H9 (cell line): Measurements from ENCODE around the gene SPSB3. TPM values are rescaled to one million over a fixed set of nuclear protein-coding genes. Genes with fewer than 3 reads are reported as not detected.

Source experiments
- DNase-seq: peaks from one replicate; pipeline ENCODE4 v3.0.0-alpha.2; 2017
- H2AFZ ChIP-seq: one replicate; pipeline ENCODE4 v1.6.1; 2013; ENCODE audit warnings: mild to moderate bottlenecking, low read length, control low read depth, moderate library complexity
- H2AK5ac ChIP-seq: 2 replicates; pipeline ENCODE4 v1.6.1; 2013; ENCODE audit warnings: low read length, control low read depth, mixed read lengths; ENCODE audit not compliant: insufficient read length
- H2BK120ac ChIP-seq: one replicate; pipeline ENCODE4 v1.6.1; 2013; ENCODE audit warnings: low read depth, mild to moderate bottlenecking, low read length, control low read depth, inconsistent platforms; ENCODE audit not compliant: poor library complexity, severe bottlenecking
- H2BK12ac ChIP-seq: 2 replicates; pipeline ENCODE4 v1.6.1; 2013; ENCODE audit warnings: low read length, control low read depth, mixed read lengths, low read depth; ENCODE audit not compliant: insufficient read length
- H2BK15ac ChIP-seq: 2 replicates; pipeline ENCODE4 v1.6.1; 2013; ENCODE audit warnings: low read depth, low read length, control low read depth
- H2BK20ac ChIP-seq: one replicate; pipeline ENCODE4 v1.6.1; 2013; ENCODE audit warnings: low read depth, mild to moderate bottlenecking, low read length, control low read depth, inconsistent platforms; ENCODE audit not compliant: poor library complexity, severe bottlenecking
- H2BK5ac ChIP-seq: 2 replicates; pipeline ENCODE4 v1.6.1; 2013; ENCODE audit warnings: low read length, control low read depth, mixed read lengths; ENCODE audit not compliant: insufficient read length
- H3K14ac ChIP-seq: 2 replicates; pipeline ENCODE4 v1.6.1; 2013; ENCODE audit warnings: low read length, control low read depth; ENCODE audit not compliant: insufficient read depth
- H3K18ac ChIP-seq: 2 replicates; pipeline ENCODE4 v1.6.1; 2013; ENCODE audit warnings: low read depth, mild to moderate bottlenecking, mixed read lengths, low read length, control low read depth; ENCODE audit not compliant: insufficient read length
- H3K23ac ChIP-seq: 2 replicates; pipeline ENCODE4 v1.6.1; 2013; ENCODE audit warnings: low read length, control low read depth, mixed read lengths, low read depth; ENCODE audit not compliant: insufficient read length
- H3K23me2 ChIP-seq: 2 replicates; pipeline ENCODE4 v1.6.1; 2013; ENCODE audit warnings: low read depth, mild to moderate bottlenecking, mixed read lengths, low read length, control low read depth; ENCODE audit not compliant: insufficient read length, poor library complexity, severe bottlenecking
- H3K27ac ChIP-seq: 2 replicates; pipeline ENCODE4 v1.5.1; 2013; ENCODE audit warnings: low read length, control low read depth, mixed read lengths, low read depth; ENCODE audit not compliant: insufficient read length
- H3K27me3 ChIP-seq: 2 replicates; pipeline ENCODE4 v1.6.1; 2013; ENCODE audit warnings: low read length, control low read depth, inconsistent platforms; ENCODE audit not compliant: insufficient read depth
- H3K4ac ChIP-seq: 2 replicates; pipeline ENCODE4 v1.6.1; 2013; ENCODE audit warnings: low read depth, mild to moderate bottlenecking, control low read depth, inconsistent platforms, low read length, moderate library complexity
- H3K4me1 ChIP-seq: 2 replicates; pipeline ENCODE4 v1.6.1; 2013; ENCODE audit warnings: low read length, control low read depth, inconsistent platforms; ENCODE audit not compliant: insufficient read depth
- H3K4me2 ChIP-seq: 2 replicates; pipeline ENCODE4 v1.6.1; 2013; ENCODE audit warnings: low read length, control low read depth, mixed read lengths; ENCODE audit not compliant: insufficient read length, insufficient read depth
- H3K56ac ChIP-seq: 2 replicates; pipeline ENCODE4 v1.6.1; 2013; ENCODE audit warnings: low read depth, mild to moderate bottlenecking, mixed read lengths, low read length, control low read depth; ENCODE audit not compliant: insufficient read length
- H3K79me1 ChIP-seq: 2 replicates; pipeline ENCODE4 v1.6.1; 2013; ENCODE audit warnings: low read depth, mild to moderate bottlenecking, moderate library complexity, low read length, control low read depth, inconsistent platforms; ENCODE audit not compliant: insufficient read depth, poor library complexity, severe bottlenecking
- H3K79me2 ChIP-seq: 2 replicates; pipeline ENCODE4 v1.6.1; 2013; ENCODE audit warnings: low read length, control low read depth, inconsistent platforms; ENCODE audit not compliant: insufficient read depth
- H3K9ac ChIP-seq: 2 replicates; pipeline ENCODE4 v1.6.1; 2013; ENCODE audit warnings: low read length, control low read depth, mixed read lengths; ENCODE audit not compliant: insufficient read length; ENCODE audit errors: extremely low read depth
- H3K9me3 ChIP-seq: one replicate; pipeline ENCODE4 v1.6.1; 2013; ENCODE audit warnings: low read depth, low read length, inconsistent platforms; ENCODE audit not compliant: control insufficient read depth
- H3T11ph ChIP-seq: one replicate; pipeline ENCODE4 v1.6.1; 2013; ENCODE audit warnings: mild to moderate bottlenecking, low read length, control low read depth, inconsistent platforms
- H4K20me1 ChIP-seq: one replicate; pipeline ENCODE4 v1.6.1; 2013; ENCODE audit not compliant: control insufficient read depth, insufficient read length, insufficient read depth
- H4K5ac ChIP-seq: 2 replicates; pipeline ENCODE4 v1.6.1; 2013; ENCODE audit warnings: low read depth, mild to moderate bottlenecking, mixed read lengths, low read length, control low read depth; ENCODE audit not compliant: insufficient read length
- H4K8ac ChIP-seq: replicated peaks from 2 replicates; pipeline ENCODE4 v1.6.1; 2013; ENCODE audit warnings: low read length, control low read depth, mixed read lengths, low read depth; ENCODE audit not compliant: insufficient read length
- H4K91ac ChIP-seq: 2 replicates; pipeline ENCODE4 v1.6.1; 2013; ENCODE audit warnings: low read depth, mild to moderate bottlenecking, moderate library complexity, mixed read lengths, low read length, control low read depth; ENCODE audit not compliant: insufficient read length
- H3K27ac Mint-ChIP-seq, 3 experiments: 2 replicates in 2 of 3; 3 replicates in 1 of 3; pipeline ENCODE4 v1.8.0; 2020 to 2021; ENCODE audit warnings: mixed read lengths in 3 of 3, mild to moderate bottlenecking in 1 of 3, moderate library complexity in 1 of 3
- H3K27me3 Mint-ChIP-seq: 2 replicates; pipeline ENCODE4 v1.8.0; 2021; ENCODE audit warnings: low read depth, mild to moderate bottlenecking, moderate library complexity, mixed read lengths
- H3K36me3 Mint-ChIP-seq, 3 experiments: 2 replicates in 2 of 3; 3 replicates in 1 of 3; pipeline ENCODE4 v1.8.0; 2020 to 2021; ENCODE audit warnings: low read depth in 3 of 3, mixed read lengths in 3 of 3; ENCODE audit not compliant: insufficient read depth in 1 of 3
- H3K4me1 Mint-ChIP-seq, 2 experiments: 2 replicates each; pipeline ENCODE4 v1.8.0; 2020; ENCODE audit warnings: mixed read lengths in 2 of 2
- H3K4me3 Mint-ChIP-seq, 2 experiments: 2 replicates in 1 of 2; 3 replicates in 1 of 2; pipeline ENCODE4 v1.8.0; 2020 to 2021; ENCODE audit warnings: mild to moderate bottlenecking in 2 of 2, mixed read lengths in 2 of 2, moderate library complexity in 1 of 2
- H3K9me3 Mint-ChIP-seq, 2 experiments: 2 replicates in 1 of 2; 3 replicates in 1 of 2; pipeline ENCODE4 v1.8.0; 2020; ENCODE audit warnings: mild to moderate bottlenecking in 2 of 2, mixed read lengths in 2 of 2, moderate library complexity in 1 of 2
- CTCF ChIP-seq: fragments of 200-600 bp; sonication (generic); conservative IDR thresholded peaks from 3 replicates; pipeline ENCODE4 v1.8.0; 2021; ENCODE audit warnings: antibody characterized with exemption, mild to moderate bottlenecking
- WGBS: extraction: QIAGEN DNeasy Blood & Tissue Kit; methylation state at CpG from one replicate; pipeline ENCODE4 v1.1.7; 2013; ENCODE audit warnings: missing lambda C conversion rate, low lambda C conversion rate, mixed read lengths; ENCODE audit not compliant: insufficient read length; ENCODE audit errors: extremely low coverage; 5-methylcytosine and 5-hydroxymethylcytosine counted together
- total RNA-seq: library from RNA; stranded (reverse); gene quantifications from 2 replicates; pipeline ENCODE4 v1.2.1, GENCODE V29; 2021

SPSB3 gene
- total RNA-seq, 1 experiment from 2014 or later = 19.9 TPM

- Histone ChIP-seq H3K23ac (no peak overlapping the region), H2BK12ac (no peak overlapping the region), H3K14ac (no peak overlapping the region), H2BK15ac (no peak overlapping the region), H2BK5ac (no peak overlapping the region), H2BK120ac (no peak overlapping the region), H3K4me2 (no peak overlapping the region), H3K56ac (no peak overlapping the region), H3K79me2 (no peaks in the 10 kb centered on the region), H2BK20ac (no peak overlapping the region), H3K9ac (no peak overlapping the region), H3K23me2 (no peaks in the 10 kb centered on the region), H3K4ac (no peak overlapping the region), H4K91ac (no peak overlapping the region), H3T11ph (no peak overlapping the region), H3K4me1 (no peaks in the 10 kb centered on the region), H4K8ac (no peak overlapping the region), H3K27me3 (no peaks in the 10 kb centered on the region), H4K20me1 (peaks cover 3% of the 10 kb centered on the region), H2AK5ac (no peak overlapping the region), H3K27ac (no peak overlapping the region), H3K9me3 (no peaks in the 10 kb centered on the region), H3K18ac (no peak overlapping the region), H4K5ac (no peak overlapping the region), H2AFZ (no peak overlapping the region), H3K79me1 (no peaks in the 10 kb centered on the region)
- Mint-ChIP-seq H3K27ac (peak overlapping the region in 1 of 3 experiments; percentile 67; a peak in 2 of 7 replicates), H3K27me3 (no peaks in the 10 kb centered on the region; the same call in 1 of the 2 replicates), H3K36me3 (peaks cover 3 to 23% (median 23%) of the 10 kb centered on the region in 3 experiments), H3K4me3 (no peak overlapping the region), H3K9me3 (no peaks in the 10 kb centered on the region), H3K4me1 (no peaks in the 10 kb centered on the region)
- WGBS = no CpG with 5 or more reads among the region's 31 CpGs
- TF ChIP-seq CTCF = no peak
- DNase-seq = no peak
Measured at GRCh38 chr16:1746693-1747195, 35.6 kb downstream of the SPSB3 start.
